ENCODE data around the gene GALP.

Gene GALP

GRCh38 chr19:56153507-56153906 is 22.3 kb upstream of the GALP start:
- no peak for DNase-seq (ENCODE audit: low read depth, low spot score)
- ChIA-PET CTCF (interaction anchor here (1.4 to 2.1 kb wide), 3 partner anchors 11 to 78 kb away, joined by 4 to 8 read pairs (median 7); no protein-coding TSS in a partner anchor), POLR2A (no interaction called here)
- no peak overlapping the region for H3K4me3 ChIP-seq (ENCODE audit: low read depth, low read length)
- TF ChIP-seq CTCF (IDR thresholded peaks at IDR 0.05; ENCODE audit: insufficient read depth, low read length, missing control alignments) = no peak

DNA sequence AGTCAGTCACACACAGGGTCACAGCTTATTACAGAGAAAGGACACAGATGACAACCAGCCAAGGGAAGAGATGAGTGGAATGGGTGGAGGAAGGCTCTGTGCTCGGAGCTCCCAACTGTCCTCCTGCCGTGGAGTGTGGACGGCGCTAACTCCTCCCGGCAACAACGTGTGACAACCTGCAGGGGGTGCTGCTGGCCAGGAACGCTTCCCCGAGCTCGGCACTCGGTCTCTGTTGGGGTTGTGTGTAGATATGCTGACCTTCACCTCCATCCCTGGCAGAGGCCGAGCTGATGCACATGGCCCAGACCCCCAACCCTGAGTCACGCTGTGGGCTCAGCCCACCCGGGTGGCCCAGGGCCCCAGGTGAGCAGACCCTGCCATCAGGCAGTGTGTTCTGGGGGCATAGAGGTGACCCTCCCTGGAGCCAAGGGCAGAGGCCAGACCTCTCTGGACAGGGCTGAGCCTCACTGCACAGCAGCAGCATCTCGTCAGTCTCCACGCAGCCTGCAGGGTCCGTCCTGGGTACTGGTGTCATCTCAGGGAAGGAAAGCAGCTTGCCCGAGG is 20.6 kb upstream of the GALP start:
- peak; percentile 25 for TF ChIP-seq CTCF (IDR thresholded peaks at IDR 0.05; ENCODE audit: insufficient read depth, low read length, missing control alignments)
- CTCF ChIA-PET = interaction anchor here (1.0 to 2.0 kb wide), 4 partner anchors 9 to 178 kb away, joined by 3 to 5 read pairs (median 4); no protein-coding TSS in a partner anchor
- POLR2A ChIA-PET = no interaction called here
- DNase-seq (ENCODE audit: low read depth, low spot score) = no peak
- no peak overlapping the region for H3K4me3 ChIP-seq (ENCODE audit: low read depth, low read length)

GRCh38 chr19:56156768-56157167 is 19.0 kb upstream of the GALP start:
- POLR2A ChIA-PET = no interaction called here
- no peak for DNase-seq (ENCODE audit: low read depth, low spot score)
- CTCF ChIA-PET = no interaction called here
- TF ChIP-seq CTCF (IDR thresholded peaks at IDR 0.05; ENCODE audit: insufficient read depth, low read length, missing control alignments) = no peak
- no peak overlapping the region for H3K4me3 ChIP-seq (ENCODE audit: low read depth, low read length)

- DNase-seq (ENCODE audit: low read depth, low spot score) = no peak
- ChIA-PET CTCF (interaction anchor here (0.8 to 0.9 kb wide), 2 partner anchors 8 to 95 kb away, joined by 3 read pairs; no protein-coding TSS in a partner anchor), POLR2A (no interaction called here)
- H3K4me3 ChIP-seq (ENCODE audit: low read depth, low read length) = no peak overlapping the region
- TF ChIP-seq CTCF (IDR thresholded peaks at IDR 0.05; ENCODE audit: insufficient read depth, low read length, missing control alignments) = no peak
Measured at GRCh38 chr19:56158170-56158757, 17.5 kb upstream of the GALP start.

GRCh38 chr19:56159009-56159559 is 16.7 kb upstream of the GALP start:
- ChIA-PET POLR2A (no interaction called here), CTCF (no interaction called here)
- no peak overlapping the region for H3K4me3 ChIP-seq (ENCODE audit: low read depth, low read length)
- DNase-seq (ENCODE audit: low read depth, low spot score) = no peak
- TF ChIP-seq CTCF (IDR thresholded peaks at IDR 0.05; ENCODE audit: insufficient read depth, low read length, missing control alignments) = no peak

DNA sequence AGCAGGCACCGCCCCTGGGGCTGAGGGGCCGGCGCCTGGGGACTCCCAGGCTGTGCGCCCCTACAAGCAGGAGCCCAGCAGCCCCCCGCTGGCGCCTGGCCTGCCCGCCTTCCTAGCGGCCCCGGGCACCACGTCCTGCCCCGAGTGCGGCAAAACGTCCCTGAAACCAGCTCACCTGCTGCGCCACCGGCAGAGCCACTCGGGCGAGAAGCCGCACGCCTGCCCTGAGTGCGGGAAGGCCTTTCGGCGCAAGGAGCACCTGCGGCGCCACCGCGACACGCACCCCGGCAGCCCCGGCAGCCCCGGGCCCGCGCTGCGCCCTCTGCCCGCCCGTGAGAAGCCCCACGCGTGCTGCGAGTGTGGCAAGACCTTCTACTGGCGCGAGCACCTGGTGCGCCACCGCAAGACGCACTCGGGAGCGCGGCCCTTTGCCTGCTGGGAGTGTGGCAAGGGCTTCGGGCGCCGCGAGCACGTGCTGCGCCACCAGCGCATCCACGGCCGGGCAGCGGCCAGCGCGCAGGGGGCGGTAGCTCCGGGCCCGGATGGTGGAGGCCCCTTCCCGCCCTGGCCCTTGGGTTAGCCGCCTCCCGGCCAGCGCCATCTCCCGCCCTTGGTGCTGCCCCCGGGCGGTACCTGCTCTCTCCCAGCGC is 16.1 kb upstream of the GALP start:
- TF ChIP-seq CTCF (IDR thresholded peaks at IDR 0.05; ENCODE audit: insufficient read depth, low read length, missing control alignments) = no peak

More for the DNA sequence above, 16.1 kb upstream of the GALP start:
- CTCF ChIA-PET = no interaction called here
- no peak overlapping the region for H3K4me3 ChIP-seq (ENCODE audit: low read depth, low read length)
- POLR2A ChIA-PET = no interaction called here
- DNase-seq (ENCODE audit: low read depth, low spot score) = no peak
